DOHH2 (cell line): ENCODE data around the gene CACNA1F.

Experiments used
- H3F3A ChIP-seq: fragments of 200-600 bp; sonication (generic), shearing (Covaris generic); 2 replicates; pipeline ENCODE4 v1.6.0; 2016; ENCODE audit warnings: antibody characterized with exemption, mild to moderate bottlenecking; ENCODE audit not compliant: control insufficient read depth, insufficient read depth
- H3K27ac ChIP-seq: fragments of 200-600 bp; sonication (generic); 2 replicates; pipeline ENCODE4 v1.5.1; 2014; ENCODE audit warnings: low read depth, mild to moderate bottlenecking, low read length, moderate library complexity
- H3K27me3 ChIP-seq: fragments of 200-600 bp; sonication (generic); 2 replicates; pipeline ENCODE4 v1.6.1; 2014; ENCODE audit warnings: mild to moderate bottlenecking, low read length, mixed read lengths; ENCODE audit not compliant: control insufficient read depth
- H3K36me3 ChIP-seq: fragments of 200-600 bp; sonication (generic); 2 replicates; pipeline ENCODE4 v1.6.1; 2014; ENCODE audit warnings: mild to moderate bottlenecking, low read length, moderate library complexity, mixed read lengths; ENCODE audit not compliant: control insufficient read depth
- H3K4me1 ChIP-seq: fragments of 200-600 bp; sonication (generic); 2 replicates; pipeline ENCODE4 v1.6.1; 2014; ENCODE audit warnings: mild to moderate bottlenecking, low read length, mixed read lengths; ENCODE audit not compliant: control insufficient read depth
- H3K4me2 ChIP-seq: fragments of 200-600 bp; sonication (generic); 2 replicates; pipeline ENCODE4 v1.6.0; 2014; ENCODE audit warnings: mild to moderate bottlenecking, low read length, moderate library complexity
- H3K4me3 ChIP-seq: fragments of 200-600 bp; sonication (generic); 2 replicates; pipeline ENCODE4 v1.5.1; 2014; ENCODE audit warnings: mild to moderate bottlenecking, low read length, mixed read lengths
- H3K79me2 ChIP-seq: fragments of 200-600 bp; sonication (generic); 2 replicates; pipeline ENCODE4 v1.6.1; 2014; ENCODE audit warnings: mild to moderate bottlenecking, low read length, mixed read lengths; ENCODE audit not compliant: control insufficient read depth
- H3K9me2 ChIP-seq: fragments of 200-600 bp; sonication (generic); replicated peaks from 2 replicates; pipeline ENCODE4 v1.6.1; 2014; ENCODE audit warnings: mild to moderate bottlenecking, low read length, mixed read lengths; ENCODE audit not compliant: control insufficient read depth
- H3K9me3 ChIP-seq: fragments of 200-600 bp; sonication (generic); 2 replicates; pipeline ENCODE4 v1.6.1; 2014; ENCODE audit warnings: antibody characterized with exemption, low read length, mixed read lengths; ENCODE audit not compliant: control insufficient read depth, insufficient read depth
- H4K20me1 ChIP-seq: fragments of 200-600 bp; sonication (generic); 2 replicates; pipeline ENCODE4 v1.6.0; 2014; ENCODE audit warnings: low read depth, mild to moderate bottlenecking, antibody characterized with exemption, low read length, moderate library complexity; ENCODE audit not compliant: control insufficient read depth, insufficient read depth
- EZH2phosphoT487 ChIP-seq: fragments of 200-600 bp; sonication (generic); IDR thresholded peaks from 2 replicates; pipeline ENCODE4 v1.6.1; 2017; ENCODE audit warnings: borderline replicate concordance, mild to moderate bottlenecking, antibody characterized with exemption, low read length, moderate library complexity, mixed read lengths
- TF ChIP-seq, protein P1 (sequence below): fragments of 200-600 bp; sonication (generic); IDR thresholded peaks from one replicate; pipeline ENCODE4 v1.5.1; 2014; ENCODE audit warnings: antibody characterized with exemption, mild to moderate bottlenecking, low read depth, low read length; ENCODE audit not compliant: poor library complexity, severe bottlenecking

CACNA1F gene

GRCh38 chrX:49233887-49234555 lies 881 bp upstream of the CACNA1F start:
- H3K4me2 ChIP-seq, result no peak overlapping the region
- TF ChIP-seq EZH2phosphoT487, result no peak
- TF ChIP-seq, protein P1, sequence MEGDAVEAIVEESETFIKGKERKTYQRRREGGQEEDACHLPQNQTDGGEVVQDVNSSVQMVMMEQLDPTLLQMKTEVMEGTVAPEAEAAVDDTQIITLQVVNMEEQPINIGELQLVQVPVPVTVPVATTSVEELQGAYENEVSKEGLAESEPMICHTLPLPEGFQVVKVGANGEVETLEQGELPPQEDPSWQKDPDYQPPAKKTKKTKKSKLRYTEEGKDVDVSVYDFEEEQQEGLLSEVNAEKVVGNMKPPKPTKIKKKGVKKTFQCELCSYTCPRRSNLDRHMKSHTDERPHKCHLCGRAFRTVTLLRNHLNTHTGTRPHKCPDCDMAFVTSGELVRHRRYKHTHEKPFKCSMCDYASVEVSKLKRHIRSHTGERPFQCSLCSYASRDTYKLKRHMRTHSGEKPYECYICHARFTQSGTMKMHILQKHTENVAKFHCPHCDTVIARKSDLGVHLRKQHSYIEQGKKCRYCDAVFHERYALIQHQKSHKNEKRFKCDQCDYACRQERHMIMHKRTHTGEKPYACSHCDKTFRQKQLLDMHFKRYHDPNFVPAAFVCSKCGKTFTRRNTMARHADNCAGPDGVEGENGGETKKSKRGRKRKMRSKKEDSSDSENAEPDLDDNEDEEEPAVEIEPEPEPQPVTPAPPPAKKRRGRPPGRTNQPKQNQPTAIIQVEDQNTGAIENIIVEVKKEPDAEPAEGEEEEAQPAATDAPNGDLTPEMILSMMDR, result no peak
- H3F3A ChIP-seq, result no peaks in the 10 kb centered on the region
- H3K79me2 ChIP-seq, result no peaks in the 10 kb centered on the region
- H3K9me2 ChIP-seq, result no peaks in the 10 kb centered on the region
- no peaks in the 10 kb centered on the region for H3K27me3 ChIP-seq
- H3K4me1 ChIP-seq, result peaks cover 9% of the 10 kb centered on the region; the same call in 1 of the 2 replicates
- H3K4me3 ChIP-seq, result no peak overlapping the region
- no peak overlapping the region for H3K27ac ChIP-seq
- H3K9me3 ChIP-seq, result no peaks in the 10 kb centered on the region
- H4K20me1 ChIP-seq, result no peaks in the 10 kb centered on the region
- no peaks in the 10 kb centered on the region for H3K36me3 ChIP-seq

GRCh38 chrX:49232525-49232924 lies 615 bp downstream of the CACNA1F start:
- no peak overlapping the region for H3K27ac ChIP-seq
- H3K9me2 ChIP-seq, result no peaks in the 10 kb centered on the region
- no peaks in the 10 kb centered on the region for H3K9me3 ChIP-seq
- no peak overlapping the region for H3K4me3 ChIP-seq
- H3K79me2 ChIP-seq, result no peaks in the 10 kb centered on the region
- no peak overlapping the region for H3K4me2 ChIP-seq
- peaks cover 9% of the 10 kb centered on the region; the same call in 1 of the 2 replicates for H3K4me1 ChIP-seq
- H3F3A ChIP-seq, result no peaks in the 10 kb centered on the region
- H4K20me1 ChIP-seq, result no peaks in the 10 kb centered on the region
- no peak for TF ChIP-seq EZH2phosphoT487
- TF ChIP-seq, protein P1, result no peak
- no peaks in the 10 kb centered on the region for H3K27me3 ChIP-seq
- no peaks in the 10 kb centered on the region for H3K36me3 ChIP-seq

- no peak overlapping the region for H3K4me2 ChIP-seq
- H3F3A ChIP-seq, result no peaks in the 10 kb centered on the region
- H3K9me2 ChIP-seq, result no peaks in the 10 kb centered on the region
- peaks cover 9% of the 10 kb centered on the region; the same call in 1 of the 2 replicates for H3K4me1 ChIP-seq
- H4K20me1 ChIP-seq, result no peaks in the 10 kb centered on the region
- no peaks in the 10 kb centered on the region for H3K27me3 ChIP-seq
- H3K79me2 ChIP-seq, result no peaks in the 10 kb centered on the region
- TF ChIP-seq, protein P1, result no peak
- no peak for TF ChIP-seq EZH2phosphoT487
- H3K4me3 ChIP-seq, result no peak overlapping the region
- H3K27ac ChIP-seq, result no peak overlapping the region
- no peaks in the 10 kb centered on the region for H3K9me3 ChIP-seq
- no peaks in the 10 kb centered on the region for H3K36me3 ChIP-seq
Observed at GRCh38 chrX:49231333-49232000, 1.7 kb downstream of the CACNA1F start.
